K562 (cell line): Measurements from ENCODE around the gene RASGRP1.

Source experiments
- FOXA1 ChIP-seq: fragments of 450-650 bp; IDR thresholded peaks from 2 replicates; pipeline ENCODE4 v1.6.1; 2016; ENCODE audit warnings: mild to moderate bottlenecking, borderline replicate concordance
- GABPA ChIP-seq: fragments of 200-800 bp; sonication (Bioruptor generic); conservative IDR thresholded peaks from 2 replicates; pipeline ENCODE4 v1.6.1; 2016; ENCODE audit warnings: low read depth, missing genetic modification characterization, missing compliant biosample characterization
- MEIS2 ChIP-seq: fragments of 450-650 bp; IDR thresholded peaks from 2 replicates; pipeline ENCODE4 v1.6.1; 2014; ENCODE audit warnings: mild to moderate bottlenecking; ENCODE audit not compliant: partially characterized antibody
- MXI1 ChIP-seq: IDR thresholded peaks from 2 replicates; pipeline ENCODE4 v1.6.1; 2011; ENCODE audit warnings: low read depth, mild to moderate bottlenecking, improper control_type of control experiment, low read length
- PCBP2 ChIP-seq: fragments of 200-400 bp; formaldehyde crosslinking; IDR thresholded peaks from 2 replicates; pipeline ENCODE4 v1.6.1; 2018; ENCODE audit warnings: low read length, low read depth, mild to moderate bottlenecking, moderate library complexity; ENCODE audit not compliant: poor library complexity, severe bottlenecking
- RAD21 ChIP-seq, 2 experiments: fragments of 250-450 bp in 1 of 2; fragments of 450-650 bp in 1 of 2; sonication (Bioruptor Pico) in 1 of 2; formaldehyde crosslinking in 1 of 2; IDR thresholded peaks in 1 of 2; conservative IDR thresholded peaks in 1 of 2; 2 replicates each; pipeline versions ENCODE4 v1.4.0 to v1.8.0; 2020 to 2022; ENCODE audit warnings: mild to moderate bottlenecking in 2 of 2, moderate library complexity in 1 of 2
- RNF2 ChIP-seq: sonication (generic); IDR thresholded peaks from 2 replicates; pipeline ENCODE4 v1.6.1; 2016
- ZNF318 ChIP-seq, 2 experiments: fragments of 450-650 bp; IDR thresholded peaks; 2 replicates each; pipeline ENCODE4 v1.6.1; 2016; ENCODE audit warnings: mild to moderate bottlenecking in 2 of 2, borderline replicate concordance in 1 of 2, low read depth in 1 of 2, moderate library complexity in 1 of 2
- ZNF589 ChIP-seq: fragments of 200-800 bp; sonication (Bioruptor generic); IDR thresholded peaks from 2 replicates; pipeline ENCODE4 v1.6.1; 2016; ENCODE audit warnings: low read depth, missing genetic modification characterization, missing compliant biosample characterization

GRCh38 chr15:38516626-38517025 is 48.0 kb downstream of the RASGRP1 start:
- TF ChIP-seq FOXA1 (no peak), RAD21 (CRISPR knock-in tag; conservative IDR thresholded peaks at IDR 0.05 in 1 of 2, IDR thresholded peaks at IDR 0.05 in 1 of 2) (no peak), GABPA (tag) (no peak), RNF2 (no peak), ZNF318 (IDR thresholded peaks at IDR 0.05; ENCODE audit: borderline replicate concordance in 1 of 2, low read depth in 1 of 2) (no peak), MEIS2 (no peak), PCBP2 (no peak), ZNF589 (CRISPR knock-in tag) (no peak), MXI1 (no peak)
